Measurements from ENCODE around the gene KRTAP10-5.

KRTAP10-5 gene

GRCh38 chr21:44619886-44620285, 39.5 kb upstream of the KRTAP10-5 start:
- no peak overlapping the region for H3K4me3 ChIP-seq (ENCODE audit: low read length)
- no peak for DNase-seq (ENCODE audit: low read depth)
- no peak for TF ChIP-seq CTCF (conservative IDR thresholded peaks at IDR 0.05; ENCODE audit: low read length)

GRCh38 chr21:44618909-44619308, 38.5 kb upstream of the KRTAP10-5 start:
- no peak for TF ChIP-seq CTCF (conservative IDR thresholded peaks at IDR 0.05; ENCODE audit: low read length)
- no peak for DNase-seq (ENCODE audit: low read depth)
- no peak overlapping the region for H3K4me3 ChIP-seq (ENCODE audit: low read length)

- peak; percentile 22; the same call in 1 of the 2 replicates for TF ChIP-seq CTCF (conservative IDR thresholded peaks at IDR 0.05; ENCODE audit: low read length)
- DNase-seq (ENCODE audit: low read depth), result peak; percentile 15
- H3K4me3 ChIP-seq (ENCODE audit: low read length), result no peak overlapping the region
Measured at GRCh38 chr21:44618504-44618903, 38.1 kb upstream of the KRTAP10-5 start.

- no peak for TF ChIP-seq CTCF (conservative IDR thresholded peaks at IDR 0.05; ENCODE audit: low read length)
- no peak for DNase-seq (ENCODE audit: low read depth)
Measured at GRCh38 chr21:44617071-44617501, 36.7 kb upstream of the KRTAP10-5 start.

DNA sequence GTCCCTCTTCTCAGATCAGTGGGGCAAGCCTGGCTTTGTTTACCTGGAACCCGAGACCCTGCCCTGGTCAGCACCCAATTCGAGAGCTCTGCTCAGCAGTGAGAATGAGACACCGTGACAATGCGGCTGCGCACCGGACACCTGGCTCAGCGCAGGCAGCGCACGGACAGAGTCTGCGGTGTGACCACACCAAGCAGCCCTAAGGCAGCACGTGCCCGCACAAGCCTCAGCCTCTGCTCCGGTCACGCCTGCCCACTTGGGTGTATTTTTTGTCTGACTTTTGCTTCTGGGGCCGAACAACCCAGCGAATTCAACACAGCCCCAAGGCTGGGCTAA, 36.2 kb upstream of the KRTAP10-5 start:
- no peak overlapping the region for H3K4me3 ChIP-seq (ENCODE audit: low read length)
- no peak for TF ChIP-seq CTCF (conservative IDR thresholded peaks at IDR 0.05; ENCODE audit: low read length)
- DNase-seq (ENCODE audit: low read depth), result no peak

More at GRCh38 chr21:44617071-44617501, 36.7 kb upstream of the KRTAP10-5 start:
- no peak overlapping the region for H3K4me3 ChIP-seq (ENCODE audit: low read length)

- TF ChIP-seq CTCF (conservative IDR thresholded peaks at IDR 0.05; ENCODE audit: low read length), result no peak
- DNase-seq (ENCODE audit: low read depth), result no peak
- H3K4me3 ChIP-seq (ENCODE audit: low read length), result no peak overlapping the region
Measured at GRCh38 chr21:44615911-44616590, 35.6 kb upstream of the KRTAP10-5 start.

GRCh38 chr21:44615466-44615865, 35.1 kb upstream of the KRTAP10-5 start:
- DNase-seq (ENCODE audit: low read depth), result no peak
- no peak for TF ChIP-seq CTCF (conservative IDR thresholded peaks at IDR 0.05; ENCODE audit: low read length)
- no peak overlapping the region for H3K4me3 ChIP-seq (ENCODE audit: low read length)
